DOHH2 (cell line): ENCODE results near the gene TBC1D14.

ENCODE experiments used
- H3F3A ChIP-seq: fragments of 200-600 bp; sonication (generic), shearing (Covaris generic); 2 replicates; pipeline ENCODE4 v1.6.0; 2016; ENCODE audit warnings: antibody characterized with exemption, mild to moderate bottlenecking; ENCODE audit not compliant: control insufficient read depth, insufficient read depth
- H3K27ac ChIP-seq: fragments of 200-600 bp; sonication (generic); 2 replicates; pipeline ENCODE4 v1.5.1; 2014; ENCODE audit warnings: low read depth, mild to moderate bottlenecking, low read length, moderate library complexity
- H3K27me3 ChIP-seq: fragments of 200-600 bp; sonication (generic); 2 replicates; pipeline ENCODE4 v1.6.1; 2014; ENCODE audit warnings: mild to moderate bottlenecking, low read length, mixed read lengths; ENCODE audit not compliant: control insufficient read depth
- H3K36me3 ChIP-seq: fragments of 200-600 bp; sonication (generic); 2 replicates; pipeline ENCODE4 v1.6.1; 2014; ENCODE audit warnings: mild to moderate bottlenecking, low read length, moderate library complexity, mixed read lengths; ENCODE audit not compliant: control insufficient read depth
- H3K4me1 ChIP-seq: fragments of 200-600 bp; sonication (generic); 2 replicates; pipeline ENCODE4 v1.6.1; 2014; ENCODE audit warnings: mild to moderate bottlenecking, low read length, mixed read lengths; ENCODE audit not compliant: control insufficient read depth
- H3K4me2 ChIP-seq: fragments of 200-600 bp; sonication (generic); 2 replicates; pipeline ENCODE4 v1.6.0; 2014; ENCODE audit warnings: mild to moderate bottlenecking, low read length, moderate library complexity
- H3K4me3 ChIP-seq: fragments of 200-600 bp; sonication (generic); 2 replicates; pipeline ENCODE4 v1.5.1; 2014; ENCODE audit warnings: mild to moderate bottlenecking, low read length, mixed read lengths
- H3K79me2 ChIP-seq: fragments of 200-600 bp; sonication (generic); 2 replicates; pipeline ENCODE4 v1.6.1; 2014; ENCODE audit warnings: mild to moderate bottlenecking, low read length, mixed read lengths; ENCODE audit not compliant: control insufficient read depth
- H3K9me2 ChIP-seq: fragments of 200-600 bp; sonication (generic); replicated peaks from 2 replicates; pipeline ENCODE4 v1.6.1; 2014; ENCODE audit warnings: mild to moderate bottlenecking, low read length, mixed read lengths; ENCODE audit not compliant: control insufficient read depth
- H3K9me3 ChIP-seq: fragments of 200-600 bp; sonication (generic); 2 replicates; pipeline ENCODE4 v1.6.1; 2014; ENCODE audit warnings: antibody characterized with exemption, low read length, mixed read lengths; ENCODE audit not compliant: control insufficient read depth, insufficient read depth
- H4K20me1 ChIP-seq: fragments of 200-600 bp; sonication (generic); 2 replicates; pipeline ENCODE4 v1.6.0; 2014; ENCODE audit warnings: low read depth, mild to moderate bottlenecking, antibody characterized with exemption, low read length, moderate library complexity; ENCODE audit not compliant: control insufficient read depth, insufficient read depth
- CTCF ChIP-seq: fragments of 200-600 bp; sonication (generic); IDR thresholded peaks from one replicate; pipeline ENCODE4 v1.5.1; 2014; ENCODE audit warnings: antibody characterized with exemption, mild to moderate bottlenecking, low read depth, low read length; ENCODE audit not compliant: poor library complexity, severe bottlenecking
- EZH2phosphoT487 ChIP-seq: fragments of 200-600 bp; sonication (generic); IDR thresholded peaks from 2 replicates; pipeline ENCODE4 v1.6.1; 2017; ENCODE audit warnings: borderline replicate concordance, mild to moderate bottlenecking, antibody characterized with exemption, low read length, moderate library complexity, mixed read lengths

The TBC1D14 gene

GRCh38 chr4:7005571-7005970, 95.9 kb downstream of the TBC1D14 start:
- Histone ChIP-seq H3K4me1 (no peaks in the 10 kb centered on the region), H4K20me1 (0 out of 2 replicates have a peak, but pooled peaks cover 8% of the 10 kb centered on the region), H3F3A (no peaks in the 10 kb centered on the region), H3K27me3 (no peaks in the 10 kb centered on the region), H3K9me2 (no peaks in the 10 kb centered on the region), H3K9me3 (no peaks in the 10 kb centered on the region), H3K4me3 (no peak overlapping the region), H3K79me2 (no peaks in the 10 kb centered on the region), H3K27ac (no peak overlapping the region), H3K36me3 (peaks cover 82% of the 10 kb centered on the region), H3K4me2 (no peak overlapping the region)
- TF ChIP-seq EZH2phosphoT487 (no peak), CTCF (no peak)

GRCh38 chr4:7006411-7006810, 96.8 kb downstream of the TBC1D14 start:
- no peak overlapping the region for H3K4me3 ChIP-seq
- H3K4me2 ChIP-seq: no peak overlapping the region
- no peaks in the 10 kb centered on the region for H3K79me2 ChIP-seq
- H3K36me3 ChIP-seq: peaks cover 82% of the 10 kb centered on the region
- H3K4me1 ChIP-seq: no peaks in the 10 kb centered on the region
- no peaks in the 10 kb centered on the region for H3K27me3 ChIP-seq
- no peak overlapping the region for H3K27ac ChIP-seq
- no peaks in the 10 kb centered on the region for H3K9me3 ChIP-seq
- no peaks in the 10 kb centered on the region for H3K9me2 ChIP-seq
- TF ChIP-seq CTCF: no peak
- no peak for TF ChIP-seq EZH2phosphoT487
- 0 out of 2 replicates have a peak, but pooled peaks cover 8% of the 10 kb centered on the region for H4K20me1 ChIP-seq
- H3F3A ChIP-seq: no peaks in the 10 kb centered on the region

GRCh38 chr4:7007142-7007907, 97.7 kb downstream of the TBC1D14 start:
- Histone ChIP-seq H4K20me1 (0 out of 2 replicates have a peak, but pooled peaks cover 8% of the 10 kb centered on the region), H3K27me3 (no peaks in the 10 kb centered on the region), H3K36me3 (peaks cover 79% of the 10 kb centered on the region)

More at GRCh38 chr4:7007142-7007907, 97.7 kb downstream of the TBC1D14 start:
- Histone ChIP-seq H3K9me3 (no peaks in the 10 kb centered on the region), H3K4me2 (no peak overlapping the region), H3K4me3 (no peak overlapping the region), H3K4me1 (peaks cover 1% of the 10 kb centered on the region), H3K9me2 (no peaks in the 10 kb centered on the region), H3K27ac (no peak overlapping the region), H3K79me2 (no peaks in the 10 kb centered on the region), H3F3A (peaks cover 1% of the 10 kb centered on the region; the same call in 1 of the 2 replicates)
- TF ChIP-seq EZH2phosphoT487: no peak
- no peak for TF ChIP-seq CTCF
